ENCODE data around the gene FBXO21. TPM values are rescaled to one million over a fixed set of nuclear protein-coding genes. Genes with fewer than 3 reads are reported as not detected.

Gene FBXO21
- total and polyA plus RNA-seq, 2 donors from 2014 or later, result 28.9 to 45.0 TPM

GRCh38 chr12:117102800-117103181 is 87.5 kb downstream of the FBXO21 start:
- Histone ChIP-seq H3K9me3 (ENCODE audit: control insufficient read depth in 2 of 3, insufficient read depth in 1 of 3, low read length in 3 of 3) (no peaks in the 10 kb centered on the region), H3K4me1 (ENCODE audit: control insufficient read depth in 2 of 3, insufficient read depth in 2 of 3, low read depth in 1 of 3, low read length in 3 of 3) (no peaks in the 10 kb centered on the region), H3K27ac (ENCODE audit: low read depth in 2 of 2, low read length in 2 of 2) (no peak overlapping the region), H3K4me3 (ENCODE audit: low read length in 3 of 3) (no peak overlapping the region), H3K36me3 (ENCODE audit: control insufficient read depth in 2 of 3, insufficient read depth in 3 of 3, low read length in 3 of 3) (no peaks in the 10 kb centered on the region), H3K9ac (ENCODE audit: low read length in 3 of 3) (no peak overlapping the region), H3K27me3 (ENCODE audit: control insufficient read depth, insufficient read depth, low read length) (peaks cover 6% of the 10 kb centered on the region)
- intact Hi-C loops (cut with DNase I), result no loop called here
- FAIRE-seq (no peak), DNase-seq (no peak)
- TF ChIP-seq, protein P1, sequence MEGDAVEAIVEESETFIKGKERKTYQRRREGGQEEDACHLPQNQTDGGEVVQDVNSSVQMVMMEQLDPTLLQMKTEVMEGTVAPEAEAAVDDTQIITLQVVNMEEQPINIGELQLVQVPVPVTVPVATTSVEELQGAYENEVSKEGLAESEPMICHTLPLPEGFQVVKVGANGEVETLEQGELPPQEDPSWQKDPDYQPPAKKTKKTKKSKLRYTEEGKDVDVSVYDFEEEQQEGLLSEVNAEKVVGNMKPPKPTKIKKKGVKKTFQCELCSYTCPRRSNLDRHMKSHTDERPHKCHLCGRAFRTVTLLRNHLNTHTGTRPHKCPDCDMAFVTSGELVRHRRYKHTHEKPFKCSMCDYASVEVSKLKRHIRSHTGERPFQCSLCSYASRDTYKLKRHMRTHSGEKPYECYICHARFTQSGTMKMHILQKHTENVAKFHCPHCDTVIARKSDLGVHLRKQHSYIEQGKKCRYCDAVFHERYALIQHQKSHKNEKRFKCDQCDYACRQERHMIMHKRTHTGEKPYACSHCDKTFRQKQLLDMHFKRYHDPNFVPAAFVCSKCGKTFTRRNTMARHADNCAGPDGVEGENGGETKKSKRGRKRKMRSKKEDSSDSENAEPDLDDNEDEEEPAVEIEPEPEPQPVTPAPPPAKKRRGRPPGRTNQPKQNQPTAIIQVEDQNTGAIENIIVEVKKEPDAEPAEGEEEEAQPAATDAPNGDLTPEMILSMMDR (IDR thresholded peaks at IDR 0.05; ENCODE audit: borderline replicate concordance, extremely low read depth, insufficient read depth), result no peak

DNA sequence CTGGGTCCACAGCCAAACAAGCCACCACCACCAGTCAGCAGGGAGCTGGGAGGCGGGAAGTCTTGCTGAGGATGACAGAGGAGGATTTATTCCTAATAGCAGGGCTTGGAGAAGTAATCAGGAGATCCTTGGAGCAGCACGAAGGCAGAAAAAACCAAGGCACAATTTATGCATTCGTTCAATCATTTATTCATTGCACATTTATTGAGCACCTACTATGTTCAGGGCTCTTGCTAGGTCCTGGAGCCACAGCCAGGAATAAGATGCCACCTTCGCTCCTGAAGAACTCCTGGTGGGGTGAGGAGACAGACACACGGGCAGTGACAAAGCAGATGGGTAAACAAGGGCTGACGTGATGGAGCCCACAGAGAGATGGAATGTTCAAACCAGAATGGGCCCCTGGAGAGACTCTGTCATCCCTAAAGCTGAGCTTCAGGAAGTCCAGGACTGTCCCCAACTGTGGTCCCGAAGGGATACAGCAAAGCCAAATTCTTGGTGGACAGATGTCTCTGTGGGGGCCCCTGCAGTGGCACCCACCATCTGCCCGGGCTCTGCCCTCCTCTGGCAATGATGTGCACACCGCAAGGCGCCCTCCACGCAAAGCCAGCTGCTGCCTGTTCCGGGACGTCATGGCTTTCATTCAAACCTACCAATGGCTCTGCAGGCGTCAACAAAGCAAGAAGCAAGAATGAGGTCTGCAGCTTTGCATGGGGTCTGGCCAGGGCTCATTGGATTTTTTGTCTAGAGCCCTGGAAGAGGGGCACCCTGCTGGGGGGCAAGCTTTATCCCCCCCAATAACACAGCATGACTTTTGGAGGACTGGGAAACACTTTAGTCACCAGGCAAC is 88.1 kb downstream of the FBXO21 start:
- TF ChIP-seq, protein P1 (IDR thresholded peaks at IDR 0.05; ENCODE audit: borderline replicate concordance, extremely low read depth, insufficient read depth), result no peak
- H3K9me3 ChIP-seq (ENCODE audit: control insufficient read depth in 2 of 3, insufficient read depth in 1 of 3, low read length in 3 of 3), result no peaks in the 10 kb centered on the region
- FAIRE-seq, result no peak
- H3K4me3 ChIP-seq (ENCODE audit: low read length in 3 of 3), result no peak overlapping the region
- H3K4me1 ChIP-seq (ENCODE audit: control insufficient read depth in 2 of 3, insufficient read depth in 2 of 3, low read depth in 1 of 3, low read length in 3 of 3), result no peaks in the 10 kb centered on the region
- intact Hi-C loops (cut with DNase I), result no loop called here
- no peak for DNase-seq
- H3K27ac ChIP-seq (ENCODE audit: low read depth in 2 of 2, low read length in 2 of 2), result no peak overlapping the region
- H3K9ac ChIP-seq (ENCODE audit: low read length in 3 of 3), result no peak overlapping the region
- no peaks in the 10 kb centered on the region for H3K36me3 ChIP-seq (ENCODE audit: control insufficient read depth in 2 of 3, insufficient read depth in 3 of 3, low read length in 3 of 3)
- H3K27me3 ChIP-seq (ENCODE audit: control insufficient read depth, insufficient read depth, low read length), result peaks cover 7% of the 10 kb centered on the region

DNA sequence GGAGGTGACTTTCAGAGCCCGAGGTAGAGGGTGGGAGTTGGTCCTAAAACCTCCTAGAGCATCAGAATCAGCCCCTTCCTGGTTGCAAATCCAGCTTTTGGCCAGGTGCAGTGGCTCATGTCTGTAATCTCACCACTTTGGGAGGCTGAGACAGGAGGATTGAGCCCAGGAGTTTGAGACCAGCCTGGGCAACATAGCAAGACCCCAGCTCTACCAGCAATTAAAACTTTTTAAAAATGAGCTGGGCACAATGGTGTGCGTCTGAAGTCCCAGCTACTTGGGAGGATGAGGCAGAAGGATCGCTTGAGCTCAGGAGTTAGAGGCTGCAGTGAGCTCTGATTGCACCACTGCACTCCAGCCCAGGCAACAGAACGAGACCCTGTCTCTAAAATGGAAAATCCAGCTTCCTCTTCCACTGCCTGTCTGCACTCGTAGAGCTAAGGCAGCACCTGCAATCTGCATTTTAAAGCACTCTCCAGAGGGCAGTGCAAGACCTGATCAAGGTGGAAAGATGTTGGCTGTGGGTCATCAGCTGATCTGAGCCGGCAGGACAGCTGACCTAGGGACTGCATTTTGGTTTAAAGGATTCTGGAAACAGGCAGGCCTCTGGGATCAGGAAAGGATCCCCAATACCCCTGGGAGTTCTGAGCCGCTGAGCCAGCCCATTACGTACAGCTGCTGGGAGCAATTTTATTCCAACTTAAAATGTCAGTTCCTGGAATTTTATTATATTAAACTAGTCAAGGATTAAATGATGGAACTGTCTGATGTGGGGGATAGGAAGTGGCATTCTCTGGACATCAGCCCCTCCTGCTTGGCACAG is 89.2 kb downstream of the FBXO21 start:
- H3K4me3 ChIP-seq (ENCODE audit: low read length in 3 of 3), result no peak overlapping the region
- peaks cover 11% of the 10 kb centered on the region for H3K27me3 ChIP-seq (ENCODE audit: control insufficient read depth, insufficient read depth, low read length)
- no peak overlapping the region for H3K27ac ChIP-seq (ENCODE audit: low read depth in 2 of 2, low read length in 2 of 2)
- no peak overlapping the region for H3K9ac ChIP-seq (ENCODE audit: low read length in 3 of 3)
- H3K9me3 ChIP-seq (ENCODE audit: control insufficient read depth in 2 of 3, insufficient read depth in 1 of 3, low read length in 3 of 3), result no peaks in the 10 kb centered on the region
- no peaks in the 10 kb centered on the region for H3K36me3 ChIP-seq (ENCODE audit: control insufficient read depth in 2 of 3, insufficient read depth in 3 of 3, low read length in 3 of 3)
- TF ChIP-seq, protein P1 (IDR thresholded peaks at IDR 0.05; ENCODE audit: borderline replicate concordance, extremely low read depth, insufficient read depth), result no peak
- FAIRE-seq (no peak), DNase-seq (no peak)
- intact Hi-C loops (cut with DNase I), result no loop called here
- no peaks in the 10 kb centered on the region for H3K4me1 ChIP-seq (ENCODE audit: control insufficient read depth in 2 of 3, insufficient read depth in 2 of 3, low read depth in 1 of 3, low read length in 3 of 3)
